Right atrium auricular region (tissue), 2 donors: Measurements from ENCODE around the gene PAX3. TPM values are rescaled to one million over a fixed set of nuclear protein-coding genes. Genes with fewer than 3 reads are reported as not detected.

ENCODE experiments used
- DNase-seq: peaks from one replicate; pipeline ENCODE4 v3.0.0-alpha.2; 2019; ENCODE audit warnings: low spot score
- H3K27ac ChIP-seq, 2 donors: fragments of 200-600 bp; sonication (generic); 1 replicate in 1 of 2; 2 replicates in 1 of 2; pipeline ENCODE4 v1.5.1; 2016 to 2019
- H3K27me3 ChIP-seq, 2 donors: fragments of 200-600 bp; sonication (generic); one replicate each; pipeline versions ENCODE4 v1.5.1 to v1.6.0; 2017 to 2019
- H3K36me3 ChIP-seq: fragments of 200-600 bp; sonication (generic); one replicate; pipeline ENCODE4 v1.5.1; 2016
- H3K4me1 ChIP-seq, 2 donors: fragments of 200-600 bp; sonication (generic); one replicate each; pipeline versions ENCODE4 v1.5.1 to v1.6.0; 2017 to 2019
- H3K4me3 ChIP-seq, 2 donors: fragments of 200-600 bp; sonication (generic); 1 replicate in 1 of 2; 2 replicates in 1 of 2; pipeline ENCODE4 v1.5.1; 2017 to 2019; ENCODE audit warnings: mild to moderate bottlenecking in 1 of 2, moderate library complexity in 1 of 2
- H3K9me3 ChIP-seq, 2 donors: fragments of 200-600 bp; sonication (generic); one replicate each; pipeline ENCODE4 v1.5.1; 2019
- CTCF ChIP-seq, 2 donors: fragments of 200-600 bp; sonication (generic); IDR thresholded peaks; one replicate each; pipeline ENCODE4 v1.5.1; 2019; ENCODE audit warnings: antibody characterized with exemption in 2 of 2
- total RNA-seq, 2 donors: library from RNA; depleted of rRNA; stranded (reverse); fragments of >200 nt; gene quantifications; one replicate each; pipeline ENCODE4 v1.1.0, GENCODE V29; 2016

The PAX3 gene
- total RNA-seq, 2 donors from 2014 or later = 0.24 to 1.7 TPM

GRCh38 chr2:222232839-222233238, 66.0 kb downstream of the PAX3 start:
- no peak overlapping the region for H3K4me3 ChIP-seq
- H3K36me3 ChIP-seq = no peaks in the 10 kb centered on the region
- H3K4me1 ChIP-seq = no peaks in the 10 kb centered on the region
- H3K9me3 ChIP-seq = no peaks in the 10 kb centered on the region
- TF ChIP-seq CTCF (IDR thresholded peaks at IDR 0.05) = no peak
- H3K27ac ChIP-seq = no peak overlapping the region
- no peak for DNase-seq
- H3K27me3 ChIP-seq = no peaks in the 10 kb centered on the region

GRCh38 chr2:222232372-222232771, 66.4 kb downstream of the PAX3 start:
- no peak overlapping the region for H3K4me3 ChIP-seq
- TF ChIP-seq CTCF (IDR thresholded peaks at IDR 0.05) = no peak
- DNase-seq = no peak
- H3K9me3 ChIP-seq = no peaks in the 10 kb centered on the region
- H3K27ac ChIP-seq = no peak overlapping the region
- H3K36me3 ChIP-seq = no peaks in the 10 kb centered on the region
- no peaks in the 10 kb centered on the region for H3K27me3 ChIP-seq
- H3K4me1 ChIP-seq = no peaks in the 10 kb centered on the region

- DNase-seq = no peak
- H3K4me3 ChIP-seq = no peak overlapping the region
- no peak for TF ChIP-seq CTCF (IDR thresholded peaks at IDR 0.05)
- no peaks in the 10 kb centered on the region for H3K4me1 ChIP-seq
- H3K27me3 ChIP-seq = no peaks in the 10 kb centered on the region
- H3K9me3 ChIP-seq = no peaks in the 10 kb centered on the region
- H3K27ac ChIP-seq = no peak overlapping the region
- no peaks in the 10 kb centered on the region for H3K36me3 ChIP-seq
Measured at GRCh38 chr2:222228054-222228453, 70.7 kb downstream of the PAX3 start.

GRCh38 chr2:222218786-222219185, 80.0 kb downstream of the PAX3 start:
- no peaks in the 10 kb centered on the region for H3K27me3 ChIP-seq
- DNase-seq = no peak

GRCh38 chr2:222217712-222218111, 81.1 kb downstream of the PAX3 start:
- Histone ChIP-seq H3K36me3 (no peaks in the 10 kb centered on the region), H3K4me1 (no peaks in the 10 kb centered on the region), H3K4me3 (no peak overlapping the region), H3K27me3 (no peaks in the 10 kb centered on the region), H3K9me3 (no peaks in the 10 kb centered on the region), H3K27ac (no peak overlapping the region)
- no peak for TF ChIP-seq CTCF (IDR thresholded peaks at IDR 0.05)
- DNase-seq = no peak

More at GRCh38 chr2:222218786-222219185, 80.0 kb downstream of the PAX3 start:
- H3K36me3 ChIP-seq = no peaks in the 10 kb centered on the region
- TF ChIP-seq CTCF (IDR thresholded peaks at IDR 0.05) = no peak
- no peaks in the 10 kb centered on the region for H3K4me1 ChIP-seq
- no peak overlapping the region for H3K27ac ChIP-seq
- H3K4me3 ChIP-seq = no peak overlapping the region
- H3K9me3 ChIP-seq = no peaks in the 10 kb centered on the region

GRCh38 chr2:222214885-222215284, 83.9 kb downstream of the PAX3 start:
- Histone ChIP-seq H3K4me3 (no peak overlapping the region), H3K27me3 (no peaks in the 10 kb centered on the region), H3K9me3 (no peaks in the 10 kb centered on the region), H3K27ac (no peak overlapping the region), H3K36me3 (no peaks in the 10 kb centered on the region), H3K4me1 (no peaks in the 10 kb centered on the region)
- DNase-seq = no peak
- no peak for TF ChIP-seq CTCF (IDR thresholded peaks at IDR 0.05)
